Measurements from ENCODE around the gene JAG1.

JAG1 gene

GRCh38 chr20:10667560-10668167 is 6.1 kb downstream of the JAG1 start:
- peak; percentile 65 for TF ChIP-seq CTCF (conservative IDR thresholded peaks at IDR 0.05)
- peak overlapping the region; percentile 87 for H3K27ac ChIP-seq

- TF ChIP-seq CTCF (conservative IDR thresholded peaks at IDR 0.05): no peak
- peak overlapping the region; percentile 87 for H3K27ac ChIP-seq
Observed at GRCh38 chr20:10667077-10667401, 6.8 kb downstream of the JAG1 start.

- no peak for TF ChIP-seq CTCF (conservative IDR thresholded peaks at IDR 0.05)
- peak overlapping the region; percentile 87 for H3K27ac ChIP-seq
Observed at GRCh38 chr20:10666221-10667076, 7.3 kb downstream of the JAG1 start.

- peak overlapping the region; percentile 87 for H3K27ac ChIP-seq
- no peak for TF ChIP-seq CTCF (conservative IDR thresholded peaks at IDR 0.05)
Observed at GRCh38 chr20:10665791-10666190, 8.0 kb downstream of the JAG1 start.

- no peak for TF ChIP-seq CTCF (conservative IDR thresholded peaks at IDR 0.05)
- peak overlapping the region; percentile 87 for H3K27ac ChIP-seq
Observed at GRCh38 chr20:10665027-10665561, 8.7 kb downstream of the JAG1 start.

- peak overlapping the region; percentile 87 for H3K27ac ChIP-seq
Observed at GRCh38 chr20:10663756-10664155, 10.0 kb downstream of the JAG1 start.

More at GRCh38 chr20:10663756-10664155, 10.0 kb downstream of the JAG1 start:
- TF ChIP-seq CTCF (conservative IDR thresholded peaks at IDR 0.05): no peak
